GM12801 (cell line): Measurements from ENCODE around the gene CALR.

Source experiments
- TF ChIP-seq, protein P1 (sequence below): IDR thresholded peaks from one replicate; pipeline ENCODE4 v1.5.1; 2011; ENCODE audit warnings: control low read depth; ENCODE audit not compliant: insufficient read length; ENCODE audit errors: extremely low read depth

Gene CALR

DNA sequence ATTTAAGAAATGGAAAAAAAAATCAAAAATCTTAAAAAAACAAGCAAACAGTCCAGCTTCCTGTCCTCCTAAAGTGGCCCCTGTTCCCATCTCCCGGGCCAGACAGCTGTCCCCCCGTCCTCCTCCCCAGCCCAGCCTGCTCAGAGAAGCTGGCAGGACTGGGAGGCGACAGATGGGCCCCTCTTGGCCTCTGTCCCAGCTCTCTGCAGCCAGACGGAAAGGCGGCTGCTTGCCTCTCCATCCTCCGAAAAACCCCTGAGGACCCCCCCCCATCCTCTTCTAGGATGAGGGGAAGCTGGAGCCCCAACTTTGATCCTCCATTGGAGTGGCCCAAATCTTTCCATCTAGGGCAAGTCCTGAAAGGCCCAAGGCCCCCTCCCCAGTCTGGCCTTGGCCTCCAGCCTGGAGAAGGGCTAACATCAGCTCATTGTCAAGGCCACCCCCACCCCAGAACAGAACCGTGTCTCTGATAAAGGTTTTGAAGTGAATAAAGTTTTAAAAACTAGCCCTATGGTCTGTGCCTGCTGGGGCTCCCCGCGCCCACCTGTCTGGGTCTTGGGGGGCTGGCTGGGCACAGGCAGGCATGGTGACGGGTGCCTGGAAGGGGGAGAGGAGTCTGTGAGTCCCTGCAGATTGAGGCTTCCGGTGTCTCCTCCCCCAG lies 14.9 kb downstream of the CALR start:
- TF ChIP-seq, protein P1, sequence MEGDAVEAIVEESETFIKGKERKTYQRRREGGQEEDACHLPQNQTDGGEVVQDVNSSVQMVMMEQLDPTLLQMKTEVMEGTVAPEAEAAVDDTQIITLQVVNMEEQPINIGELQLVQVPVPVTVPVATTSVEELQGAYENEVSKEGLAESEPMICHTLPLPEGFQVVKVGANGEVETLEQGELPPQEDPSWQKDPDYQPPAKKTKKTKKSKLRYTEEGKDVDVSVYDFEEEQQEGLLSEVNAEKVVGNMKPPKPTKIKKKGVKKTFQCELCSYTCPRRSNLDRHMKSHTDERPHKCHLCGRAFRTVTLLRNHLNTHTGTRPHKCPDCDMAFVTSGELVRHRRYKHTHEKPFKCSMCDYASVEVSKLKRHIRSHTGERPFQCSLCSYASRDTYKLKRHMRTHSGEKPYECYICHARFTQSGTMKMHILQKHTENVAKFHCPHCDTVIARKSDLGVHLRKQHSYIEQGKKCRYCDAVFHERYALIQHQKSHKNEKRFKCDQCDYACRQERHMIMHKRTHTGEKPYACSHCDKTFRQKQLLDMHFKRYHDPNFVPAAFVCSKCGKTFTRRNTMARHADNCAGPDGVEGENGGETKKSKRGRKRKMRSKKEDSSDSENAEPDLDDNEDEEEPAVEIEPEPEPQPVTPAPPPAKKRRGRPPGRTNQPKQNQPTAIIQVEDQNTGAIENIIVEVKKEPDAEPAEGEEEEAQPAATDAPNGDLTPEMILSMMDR: no peak

DNA sequence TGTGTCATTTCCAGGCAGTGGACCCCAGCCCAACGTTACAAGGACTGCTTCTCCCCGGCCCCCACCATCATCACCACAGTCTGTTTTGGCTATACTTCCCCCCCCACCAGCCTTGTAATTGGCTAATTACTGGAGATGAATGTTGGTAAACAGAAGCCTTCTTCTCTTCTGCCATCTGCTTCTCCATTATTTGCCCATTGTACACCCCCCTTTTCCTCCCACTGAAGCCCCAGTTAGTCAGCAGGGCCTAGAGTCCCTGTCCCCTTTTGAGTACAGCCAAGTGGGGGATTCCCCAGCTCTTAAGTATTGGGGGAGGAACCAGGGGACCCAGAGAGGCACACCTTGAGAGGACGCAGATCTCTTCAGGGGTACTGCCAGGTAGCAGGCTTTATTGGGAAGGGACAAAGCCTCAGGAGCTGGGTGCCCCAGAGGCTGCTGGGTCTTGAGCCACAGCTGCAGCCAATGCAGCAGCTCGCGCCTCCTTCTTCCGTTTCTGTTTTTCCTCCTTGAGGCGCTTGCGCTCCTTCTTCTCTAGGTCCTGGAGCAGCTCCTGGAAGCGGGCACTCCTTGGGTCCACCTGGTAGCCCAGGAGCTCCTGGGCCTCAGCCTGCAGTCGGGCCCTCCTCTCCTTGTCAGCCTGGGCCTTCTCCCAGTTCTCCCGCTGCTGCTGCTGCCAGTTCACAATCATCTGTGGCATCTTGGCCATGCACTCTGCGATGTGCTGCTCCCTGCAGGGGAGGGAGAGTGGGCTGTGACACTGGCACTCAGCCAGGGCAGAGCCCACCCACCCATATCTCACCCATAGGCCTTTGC lies 15.6 kb downstream of the CALR start:
- TF ChIP-seq, protein P1: no peak

DNA sequence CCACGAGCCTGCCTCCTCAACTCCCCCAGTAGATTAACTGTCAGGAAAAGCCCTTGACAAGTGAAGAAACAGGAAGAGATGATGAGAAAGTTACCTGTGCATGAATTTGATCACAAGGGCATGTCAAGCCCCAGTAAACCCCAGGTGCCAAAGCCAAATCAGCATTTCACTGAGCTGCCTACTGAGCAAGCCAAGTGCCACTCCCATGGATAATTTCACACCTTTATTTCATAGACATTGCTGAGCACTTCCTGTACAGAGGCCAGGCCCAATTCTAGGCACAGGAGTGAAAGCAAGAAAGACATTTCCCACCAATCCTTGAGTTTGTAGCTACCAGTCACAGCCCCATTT lies 16.2 kb downstream of the CALR start:
- TF ChIP-seq, protein P1: no peak

DNA sequence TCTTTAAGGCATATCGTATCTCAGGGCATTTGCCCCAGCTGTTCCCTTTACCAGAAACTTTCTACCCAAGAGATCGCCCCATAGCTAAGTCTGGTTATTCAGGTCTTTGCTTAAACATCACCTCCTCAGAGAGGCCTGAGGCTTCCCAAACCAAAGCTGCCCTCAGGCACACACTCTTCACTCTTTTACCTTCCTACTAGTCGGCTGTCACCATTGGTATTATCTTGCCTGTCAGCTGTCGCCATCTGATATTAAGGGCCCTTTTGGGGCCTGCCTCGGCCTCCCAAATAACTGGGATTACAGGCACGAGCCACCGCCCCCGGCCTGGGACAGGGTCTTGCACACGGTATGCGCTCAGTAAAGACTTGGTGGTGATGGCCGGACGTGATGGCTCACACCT lies 17.6 kb downstream of the CALR start:
- TF ChIP-seq, protein P1: no peak

DNA sequence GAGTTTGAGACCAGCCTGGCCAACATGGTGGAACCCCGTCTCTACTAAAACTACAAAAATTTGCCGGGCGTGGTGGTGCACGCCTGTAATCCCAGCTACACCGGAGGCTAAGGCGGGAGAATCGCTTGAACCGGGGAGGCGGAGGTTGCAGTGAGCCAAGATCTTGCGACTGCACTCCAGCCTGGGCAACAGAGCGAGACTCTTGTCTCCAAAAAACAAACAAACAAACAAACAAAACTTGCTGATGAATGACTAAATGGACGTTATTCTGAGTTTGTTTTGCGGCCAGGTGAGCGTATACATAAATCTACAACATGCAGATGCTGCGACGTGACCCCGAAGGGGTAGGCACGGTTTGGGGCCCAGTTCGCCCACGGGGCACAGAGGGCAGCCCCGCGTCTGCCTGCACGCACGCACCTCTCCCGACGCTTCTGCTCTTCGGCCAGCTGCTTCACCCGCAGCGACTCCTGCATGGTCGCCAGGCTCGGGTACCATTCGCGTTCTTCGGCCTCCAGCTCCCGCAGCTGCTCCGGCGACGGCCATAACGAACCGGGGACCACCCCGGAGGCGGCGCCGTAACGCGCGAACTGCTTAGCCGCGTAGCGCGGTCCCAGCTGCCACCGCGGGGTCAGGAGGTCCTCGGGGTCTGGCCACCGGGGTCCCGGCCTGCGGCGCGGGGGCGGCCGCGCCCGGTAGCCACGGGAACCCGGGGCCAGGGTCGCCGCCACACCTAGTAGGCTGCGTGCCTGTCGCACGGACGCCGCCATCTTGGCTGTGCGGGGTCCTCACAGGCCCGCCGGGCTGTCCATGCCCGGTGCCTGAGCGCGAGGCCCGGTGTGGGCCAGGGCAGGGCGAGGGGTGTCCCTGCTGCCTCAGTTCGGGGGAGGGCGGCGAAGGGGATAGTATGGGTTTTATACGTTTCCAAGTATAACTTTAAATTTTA lies 18.3 kb downstream of the CALR start, which contains the start of gene GADD45GIP1:
Gene GADD45GIP1 (minus strand): TSS at position 778 of the 943 bp plus-strand sequence. CDS start 11 bp downstream, at position 767.
- TF ChIP-seq, protein P1: no peak

DNA sequence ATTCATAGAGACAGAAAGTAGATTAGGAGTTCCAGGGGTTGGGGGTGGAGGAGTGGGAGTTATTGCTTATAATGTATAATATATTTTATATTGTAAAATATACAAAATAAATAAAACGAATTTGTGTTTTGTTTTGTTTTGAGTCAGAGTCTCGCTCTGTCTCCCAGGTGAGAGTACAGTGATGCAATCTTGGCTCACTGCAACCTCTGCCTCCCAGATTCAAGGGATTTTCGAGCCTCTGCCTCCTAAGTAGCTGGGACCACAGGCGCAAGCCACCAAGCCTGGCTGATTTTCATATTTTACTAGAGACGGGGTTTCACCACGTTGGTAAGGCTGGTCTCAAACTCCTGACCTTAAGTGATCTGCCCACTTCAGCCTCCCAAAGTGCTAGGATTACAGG lies 21.1 kb downstream of the CALR start:
- TF ChIP-seq, protein P1: no peak

DNA sequence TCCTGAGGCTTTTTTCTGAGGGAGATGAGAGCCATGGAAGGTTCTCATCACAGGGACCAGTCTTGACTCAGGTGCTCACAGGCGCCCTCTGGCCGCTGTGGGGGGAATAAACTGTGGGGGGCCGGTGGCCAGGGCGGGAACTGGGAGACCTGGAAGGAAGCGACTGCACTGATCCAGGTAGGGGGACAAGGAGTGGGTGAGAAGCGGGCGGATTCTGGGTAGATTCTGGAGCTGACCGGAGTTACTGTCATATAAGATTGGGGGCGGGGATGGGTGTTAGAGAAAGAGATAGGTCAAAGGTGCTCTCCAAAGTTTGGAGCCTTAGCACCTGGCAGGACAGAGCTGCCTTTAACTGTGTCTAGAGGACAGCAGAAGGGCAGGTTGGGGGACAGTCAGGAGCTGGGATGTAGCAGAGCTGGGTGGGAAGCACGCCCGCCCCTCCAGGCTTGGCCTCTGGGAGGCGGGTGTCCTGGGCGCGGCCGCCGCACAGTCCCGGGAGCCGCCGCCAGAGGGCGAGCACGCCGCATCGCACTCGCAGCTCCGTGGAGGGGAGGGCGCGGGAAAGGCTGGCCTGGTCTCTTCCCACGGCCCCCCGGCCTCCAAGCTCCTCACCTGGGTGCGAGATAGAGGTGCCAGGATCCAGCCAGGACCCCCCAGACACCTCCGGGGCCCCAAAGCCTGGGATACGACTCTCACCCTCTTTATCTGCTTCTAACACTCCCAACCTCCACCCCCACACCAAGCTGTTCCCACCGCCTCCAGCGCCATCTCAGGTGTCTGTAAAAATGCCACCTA lies 26.8 kb downstream of the CALR start:
- TF ChIP-seq, protein P1: peak; percentile 36
